Panc1 (cell line): ENCODE data around the gene MMP23B. TPM values are rescaled to one million over a fixed set of nuclear protein-coding genes. Genes with fewer than 3 reads are reported as not detected.
A peak's percentile ranks its signal among the peaks of the same experiment; 100 is the strongest.
"Not testable (repeated sequence)": the region's sequence is repeated elsewhere in the genome, so short reads cannot be mapped to it uniquely, and the experiment has no call there.

Source experiments
- ATAC-seq: fragments of 200-7000 bp; cut with Tn5 transposase; 2 replicates; pipeline ENCODE4 v1.9.1; 2020; ENCODE audit warnings: mild to moderate bottlenecking, moderate library complexity
- BruUV-seq: library from RNA; stranded (reverse); fragments of 400-500 nt; replicated peaks from 2 replicates; lab custom pipeline; 2021; lab: Mats Ljungman, UMichigan
- CTCF ChIA-PET: fragments of 300-600 bp; sonication (Branson Sonifier 250); formaldehyde crosslinking; loops from one replicate; lab custom pipeline; 2022; ENCODE audit warnings: antibody characterized with exemption; lab: Charles Lee
- POLR2A ChIA-PET: fragments of 300-600 bp; sonication (Branson Sonifier 250); formaldehyde crosslinking; loops from one replicate; lab custom pipeline; 2022; ENCODE audit warnings: antibody characterized with exemption; lab: Charles Lee
- DNase-seq: peaks from one replicate; pipeline ENCODE4 v3.0.0-alpha.2; 2010; ENCODE audit warnings: low read depth, low spot score
- H3K27ac ChIP-seq: 2 replicates; pipeline ENCODE4 v1.5.1; 2011; ENCODE audit warnings: mild to moderate bottlenecking, low read length, inconsistent platforms
- H3K27me3 ChIP-seq: fragments of 200-500 bp; sonication (Bioruptor generic); 2 replicates; pipeline ENCODE4 v1.6.0; 2014; ENCODE audit warnings: low read length, inconsistent platforms; ENCODE audit not compliant: control insufficient read depth, insufficient read depth
- H3K36me3 ChIP-seq: fragments of 200-500 bp; sonication (Bioruptor generic); 2 replicates; pipeline ENCODE4 v1.5.1; 2014; ENCODE audit warnings: inconsistent platforms, mild to moderate bottlenecking, low read length, moderate library complexity; ENCODE audit not compliant: control insufficient read depth, insufficient read depth
- H3K4me1 ChIP-seq: 2 replicates; pipeline ENCODE4 v1.5.1; 2011; ENCODE audit warnings: inconsistent platforms, mild to moderate bottlenecking, low read length, moderate library complexity; ENCODE audit not compliant: control insufficient read depth, insufficient read depth
- H3K4me3 ChIP-seq, 2 experiments: 2 replicates each; pipeline ENCODE4 v1.5.1; 2011 to 2012; ENCODE audit warnings: low read depth in 2 of 2, low read length in 2 of 2, mild to moderate bottlenecking in 2 of 2, inconsistent platforms in 1 of 2, moderate library complexity in 1 of 2
- H3K9me3 ChIP-seq: fragments of 200-500 bp; sonication (Bioruptor generic); 2 replicates; pipeline ENCODE4 v1.5.1; 2014; ENCODE audit warnings: low read depth, mild to moderate bottlenecking, inconsistent platforms, low read length, moderate library complexity; ENCODE audit not compliant: control insufficient read depth, insufficient read depth
- POLR2AphosphoS5 ChIP-seq: IDR thresholded peaks from 2 replicates; pipeline ENCODE4 v1.6.1; 2012; ENCODE audit warnings: mild to moderate bottlenecking, low read depth, low read length, moderate library complexity
- in situ Hi-C: cut with HindIII; loops from 2 replicates; pipeline ENCODE4 v1.10.0; 2016; ENCODE audit warnings: low sequenced_read_pairs, low pct_unique_long_range_greater_than_20kb
- intact Hi-C: fragments of 100-400 bp; cut with micrococcal nuclease; formaldehyde crosslinking; loops from one replicate; pipeline ENCODE4 v1.10.0; 2022; ENCODE audit not compliant: unreplicated experiment
- total RNA-seq: library from RNA; stranded (reverse); gene quantifications from one replicate; pipeline ENCODE4 v1.2.1, GENCODE V29; 2021; ENCODE audit not compliant: unreplicated experiment
- TF ChIP-seq, protein P1 (sequence below): fragments of 450-650 bp; IDR thresholded peaks from 2 replicates; pipeline ENCODE4 v1.5.1; 2017; ENCODE audit warnings: mild to moderate bottlenecking

MMP23B gene
- total RNA-seq, 1 experiment from 2014 or later: 5.0 TPM

DNA sequence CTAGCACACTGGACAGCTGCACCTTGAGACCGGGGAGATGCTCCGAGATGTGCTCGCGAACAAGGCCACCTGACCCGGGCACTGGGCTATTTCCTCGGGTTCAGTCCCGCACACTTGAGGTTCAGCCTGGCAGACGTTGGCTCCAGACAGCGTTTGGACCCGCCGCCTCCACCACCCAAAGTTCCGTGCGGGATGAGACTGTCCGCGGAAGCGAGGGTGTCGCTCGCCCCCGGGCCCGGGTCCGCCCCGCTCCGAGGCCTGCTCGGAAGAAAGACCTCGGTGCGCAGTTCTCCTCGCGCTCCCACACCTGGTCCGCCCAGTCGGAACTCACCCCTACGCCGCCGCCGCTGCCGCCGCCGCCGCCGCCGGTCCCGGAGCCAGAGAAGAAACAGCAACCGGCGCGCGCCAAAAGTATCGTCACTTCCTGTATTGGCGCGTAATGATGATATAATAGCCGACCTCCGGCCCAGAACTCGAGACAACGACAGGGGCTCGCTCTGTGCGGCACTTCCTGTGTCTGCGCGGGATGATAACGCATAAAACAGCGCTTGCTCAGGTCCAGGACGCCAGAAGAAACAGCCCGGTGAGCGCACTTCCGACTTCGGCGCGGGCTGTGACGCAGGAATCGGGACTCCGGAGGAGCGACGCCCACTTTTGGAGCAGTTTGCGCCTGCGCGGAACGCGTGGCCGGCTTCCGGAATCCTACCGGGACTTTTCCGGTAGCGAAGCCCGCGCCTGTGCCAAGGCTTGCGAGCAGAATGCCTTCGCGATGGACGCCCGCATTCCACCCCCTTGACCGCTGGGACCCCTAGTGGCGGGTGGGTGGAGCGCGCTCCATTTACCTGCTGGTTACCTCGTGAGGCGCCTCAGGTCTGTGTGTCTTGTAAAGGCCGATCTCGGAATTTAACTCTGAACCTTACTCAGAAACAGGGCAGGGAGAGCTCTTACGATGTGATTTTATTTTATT is 26.9 kb downstream of the MMP23B start, which contains the start of gene CDK11B:
Gene CDK11B, minus strand, starts transcription at position 422 of the 967 bp plus-strand sequence. CDS start 1,519 bp downstream, outside the sequence.
- DNase-seq (peak; percentile 92), ATAC-seq (peak; percentile 95)
- CTCF ChIA-PET, intact Hi-C loops, POLR2A ChIA-PET, H3K27me3 ChIP-seq, in situ Hi-C loops, BruUV-seq, H3K4me1 ChIP-seq, H3K36me3 ChIP-seq, H3K9me3 ChIP-seq: not testable (repeated sequence)
- H3K27ac ChIP-seq: peak within 1 kb of the TSS; percentile 89
- peak; percentile 64 for TF ChIP-seq POLR2AphosphoS5
- TF ChIP-seq, protein P1, sequence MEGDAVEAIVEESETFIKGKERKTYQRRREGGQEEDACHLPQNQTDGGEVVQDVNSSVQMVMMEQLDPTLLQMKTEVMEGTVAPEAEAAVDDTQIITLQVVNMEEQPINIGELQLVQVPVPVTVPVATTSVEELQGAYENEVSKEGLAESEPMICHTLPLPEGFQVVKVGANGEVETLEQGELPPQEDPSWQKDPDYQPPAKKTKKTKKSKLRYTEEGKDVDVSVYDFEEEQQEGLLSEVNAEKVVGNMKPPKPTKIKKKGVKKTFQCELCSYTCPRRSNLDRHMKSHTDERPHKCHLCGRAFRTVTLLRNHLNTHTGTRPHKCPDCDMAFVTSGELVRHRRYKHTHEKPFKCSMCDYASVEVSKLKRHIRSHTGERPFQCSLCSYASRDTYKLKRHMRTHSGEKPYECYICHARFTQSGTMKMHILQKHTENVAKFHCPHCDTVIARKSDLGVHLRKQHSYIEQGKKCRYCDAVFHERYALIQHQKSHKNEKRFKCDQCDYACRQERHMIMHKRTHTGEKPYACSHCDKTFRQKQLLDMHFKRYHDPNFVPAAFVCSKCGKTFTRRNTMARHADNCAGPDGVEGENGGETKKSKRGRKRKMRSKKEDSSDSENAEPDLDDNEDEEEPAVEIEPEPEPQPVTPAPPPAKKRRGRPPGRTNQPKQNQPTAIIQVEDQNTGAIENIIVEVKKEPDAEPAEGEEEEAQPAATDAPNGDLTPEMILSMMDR: peak; percentile 39
- peak within 1 kb of the TSS; percentile 59 to 60 for H3K4me3 ChIP-seq

DNA sequence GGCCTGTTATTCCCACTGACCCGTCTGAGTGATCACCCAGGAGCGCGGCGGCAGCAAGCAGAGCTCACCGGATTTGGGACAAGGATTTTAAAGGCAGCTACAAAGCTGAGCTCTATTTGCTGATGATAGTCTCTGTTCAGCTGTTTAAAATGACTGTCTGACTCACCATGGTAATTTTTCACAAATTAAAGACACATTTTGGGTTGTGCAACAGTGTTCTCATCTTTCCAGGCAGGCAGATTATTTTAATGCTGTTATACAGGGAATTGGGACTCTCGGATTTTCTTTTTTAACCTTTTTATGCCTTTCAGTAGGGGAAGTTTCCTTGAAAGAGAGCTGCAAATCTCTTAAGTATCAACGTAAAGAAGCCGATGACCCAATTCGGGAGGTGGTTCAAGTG is 30.4 kb downstream of the MMP23B start:
- H3K27me3 ChIP-seq, BruUV-seq, CTCF ChIA-PET, ATAC-seq, DNase-seq, H3K36me3 ChIP-seq, in situ Hi-C loops, H3K4me3 ChIP-seq, intact Hi-C loops, H3K27ac ChIP-seq, H3K9me3 ChIP-seq, POLR2A ChIA-PET, H3K4me1 ChIP-seq: not testable (repeated sequence)

DNA sequence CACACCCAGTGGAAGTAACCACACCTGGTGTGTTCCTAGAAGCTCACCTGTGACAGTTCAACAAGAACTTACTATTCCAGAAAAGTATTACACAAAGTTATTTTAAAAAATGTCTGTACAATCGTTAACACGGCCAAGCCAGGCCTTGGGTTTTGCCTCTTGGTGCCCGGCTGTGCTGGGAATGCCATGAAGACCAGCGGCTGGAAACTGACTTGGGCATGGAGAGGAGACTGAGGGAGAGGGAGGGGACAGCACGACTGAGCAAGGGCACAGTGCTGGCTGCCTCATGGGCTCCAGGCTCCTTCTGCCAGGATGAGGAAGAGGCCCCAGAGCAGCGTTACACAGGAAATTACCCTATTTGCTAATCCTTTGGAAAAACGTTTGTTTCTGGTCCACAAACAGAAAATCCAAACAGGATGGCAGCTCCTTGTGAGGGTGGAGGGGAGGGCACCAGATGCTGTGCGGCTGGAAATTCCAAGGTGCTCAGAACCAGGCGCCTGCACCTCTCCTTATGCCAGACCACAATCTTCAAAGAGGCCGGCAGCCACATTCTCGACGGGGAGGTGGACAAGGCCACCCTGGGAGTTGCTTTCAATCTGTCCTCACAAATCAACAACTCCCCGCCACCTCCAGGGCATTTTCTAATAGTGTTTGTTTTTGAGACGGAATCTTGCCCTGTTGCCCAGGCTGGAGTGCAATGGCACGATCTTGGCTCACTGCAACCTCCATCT is 31.0 kb downstream of the MMP23B start:
- H3K36me3 ChIP-seq, CTCF ChIA-PET, H3K27ac ChIP-seq, H3K4me1 ChIP-seq, intact Hi-C loops, ATAC-seq, H3K27me3 ChIP-seq, in situ Hi-C loops, H3K4me3 ChIP-seq, BruUV-seq, DNase-seq, H3K9me3 ChIP-seq, POLR2A ChIA-PET: not testable (repeated sequence)

DNA sequence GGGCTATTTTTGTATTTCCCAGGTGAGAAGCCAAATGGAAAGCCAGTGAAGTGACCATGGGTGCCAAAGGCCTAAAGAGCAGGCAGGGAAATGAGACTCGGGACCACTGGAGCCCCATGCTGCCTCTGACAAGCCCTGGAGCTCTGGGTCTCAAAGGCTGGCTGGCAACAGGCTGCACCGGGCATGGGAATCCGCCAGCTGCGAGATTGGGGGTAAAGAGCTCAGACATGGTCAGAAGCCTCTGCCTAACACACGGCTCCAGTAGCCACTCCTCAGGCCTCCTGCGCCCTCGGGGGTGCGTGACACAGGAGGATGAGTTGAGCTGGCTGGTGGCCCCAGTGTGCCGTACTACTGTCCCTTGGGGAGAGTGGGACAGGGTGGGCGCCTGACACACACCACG is 32.3 kb downstream of the MMP23B start:
- H3K36me3 ChIP-seq, H3K27me3 ChIP-seq, ATAC-seq, intact Hi-C loops, POLR2A ChIA-PET, H3K4me1 ChIP-seq, DNase-seq, CTCF ChIA-PET, BruUV-seq, H3K27ac ChIP-seq, H3K4me3 ChIP-seq, H3K9me3 ChIP-seq, in situ Hi-C loops: not testable (repeated sequence)
